HUES64 (cell line): ENCODE results near the gene SNRNP70.
"Not testable (repeated sequence)": the region's sequence is repeated elsewhere in the genome, so short reads cannot be mapped to it uniquely, and the experiment has no call there.

ENCODE experiments used
- H3K27ac ChIP-seq: 2 replicates; pipeline ENCODE4 v1.7.0; 2013; ENCODE audit warnings: low read depth, low read length, inconsistent platforms
- H3K27me3 ChIP-seq: 2 replicates; pipeline ENCODE4 v1.6.1; 2013; ENCODE audit warnings: mild to moderate bottlenecking, low read length; ENCODE audit not compliant: insufficient read depth
- H3K36me3 ChIP-seq: 2 replicates; pipeline ENCODE4 v1.6.1; 2013; ENCODE audit warnings: mild to moderate bottlenecking, low read length; ENCODE audit not compliant: insufficient read depth
- H3K4me1 ChIP-seq: 2 replicates; pipeline ENCODE4 v1.6.1; 2013; ENCODE audit warnings: mild to moderate bottlenecking, low read length, moderate library complexity; ENCODE audit not compliant: insufficient read depth
- H3K4me3 ChIP-seq: 2 replicates; pipeline ENCODE4 v1.5.1; 2013; ENCODE audit warnings: mild to moderate bottlenecking, low read length, moderate library complexity
- H3K9ac ChIP-seq: 2 replicates; pipeline ENCODE4 v1.6.1; 2013; ENCODE audit warnings: mild to moderate bottlenecking, low read depth, low read length
- H3K9me3 ChIP-seq: 2 replicates; pipeline ENCODE4 v1.6.1; 2013; ENCODE audit warnings: low read depth, low read length; ENCODE audit not compliant: insufficient read depth
- WGBS: fragments of 150-250, 120-280 bp; methylation state at CpG from one replicate; pipeline ENCODE4 v1.1.7; 2013; ENCODE audit warnings: missing lambda C conversion rate; 5-methylcytosine and 5-hydroxymethylcytosine counted together

Gene SNRNP70

GRCh38 chr19:49067554-49067953 is 17.7 kb upstream of the SNRNP70 start:
- H3K4me3 ChIP-seq: no peak overlapping the region
- no peak overlapping the region for H3K9ac ChIP-seq
- no peak overlapping the region for H3K27ac ChIP-seq
- H3K36me3 ChIP-seq: no peaks in the 10 kb centered on the region
- peaks cover 68% of the 10 kb centered on the region for H3K27me3 ChIP-seq
- peaks cover 20% of the 10 kb centered on the region for H3K4me1 ChIP-seq
- WGBS: 81% methylated on average over 3 of the region's 3 CpGs
- no peaks in the 10 kb centered on the region for H3K9me3 ChIP-seq

GRCh38 chr19:49069026-49069425 is 16.2 kb upstream of the SNRNP70 start:
- Histone ChIP-seq H3K9me3 (no peaks in the 10 kb centered on the region), H3K27ac (no peak overlapping the region), H3K36me3 (no peaks in the 10 kb centered on the region), H3K4me1 (peaks cover 16% of the 10 kb centered on the region), H3K4me3 (no peak overlapping the region), H3K9ac (no peak overlapping the region), H3K27me3 (peaks cover 83% of the 10 kb centered on the region)
- 90% methylated on average over 9 of the region's 9 CpGs for WGBS

GRCh38 chr19:49070416-49070815 is 14.8 kb upstream of the SNRNP70 start:
- Histone ChIP-seq H3K4me3 (no peak overlapping the region), H3K36me3 (no peaks in the 10 kb centered on the region), H3K9me3 (no peaks in the 10 kb centered on the region), H3K9ac (no peak overlapping the region), H3K27ac (no peak overlapping the region), H3K4me1 (peaks cover 10% of the 10 kb centered on the region; the same call in 1 of the 2 replicates), H3K27me3 (peaks cover 86% of the 10 kb centered on the region)
- WGBS: 92% methylated on average over 21 of the region's 21 CpGs

- Histone ChIP-seq H3K27ac (no peak overlapping the region), H3K4me1 (no peaks in the 10 kb centered on the region), H3K27me3 (peaks cover 70% of the 10 kb centered on the region), H3K9me3 (no peaks in the 10 kb centered on the region), H3K36me3 (no peaks in the 10 kb centered on the region), H3K4me3 (peak overlapping the region; percentile 33; the same call in 1 of the 2 replicates), H3K9ac (no peak overlapping the region)
- WGBS: 16% methylated on average over 93 of the region's 93 CpGs
Observed at GRCh38 chr19:49071860-49072547, 13.2 kb upstream of the SNRNP70 start.

- H3K4me3 ChIP-seq: no peak overlapping the region
- H3K27me3 ChIP-seq: peaks cover 58% of the 10 kb centered on the region
- WGBS: 79% methylated on average over 21 of the region's 23 CpGs
- H3K4me1 ChIP-seq: no peaks in the 10 kb centered on the region
- H3K27ac ChIP-seq: no peak overlapping the region
- H3K9ac ChIP-seq: no peak overlapping the region
- no peaks in the 10 kb centered on the region for H3K9me3 ChIP-seq
- no peaks in the 10 kb centered on the region for H3K36me3 ChIP-seq
Observed at GRCh38 chr19:49073514-49074378, 11.5 kb upstream of the SNRNP70 start.

GRCh38 chr19:49074869-49075268 is 10.4 kb upstream of the SNRNP70 start:
- 25% methylated on average over 7 of the region's 9 CpGs for WGBS
- not testable (repeated sequence) for H3K27ac ChIP-seq, H3K36me3 ChIP-seq, H3K9me3 ChIP-seq, H3K9ac ChIP-seq, H3K4me1 ChIP-seq, H3K4me3 ChIP-seq
- H3K27me3 ChIP-seq: peaks cover 47% of the 10 kb centered on the region

- no peak overlapping the region for H3K27ac ChIP-seq
- H3K27me3 ChIP-seq: 0 out of 2 replicates have a peak, but pooled peaks cover 4% of the 10 kb centered on the region
- H3K9ac ChIP-seq: no peak overlapping the region
- no peaks in the 10 kb centered on the region for H3K4me1 ChIP-seq
- no peaks in the 10 kb centered on the region for H3K36me3 ChIP-seq
- WGBS: 90% methylated on average over 3 of the region's 4 CpGs
- no peak overlapping the region for H3K4me3 ChIP-seq
- H3K9me3 ChIP-seq: no peaks in the 10 kb centered on the region
Observed at GRCh38 chr19:49080392-49080791, 4.9 kb upstream of the SNRNP70 start.

GRCh38 chr19:49081273-49081672 is 4.0 kb upstream of the SNRNP70 start:
- Histone ChIP-seq H3K4me1 (peaks cover 1% of the 10 kb centered on the region), H3K27me3 (0 out of 2 replicates have a peak, but pooled peaks cover 4% of the 10 kb centered on the region), H3K9ac (no peak overlapping the region), H3K27ac (no peak overlapping the region), H3K36me3 (peaks cover 1% of the 10 kb centered on the region; the same call in 1 of the 2 replicates), H3K9me3 (no peaks in the 10 kb centered on the region), H3K4me3 (no peak overlapping the region)
- WGBS: 80% methylated on average over 1 of the region's 1 CpG

GRCh38 chr19:49084206-49085019 is 838 bp upstream of the SNRNP70 start:
- Histone ChIP-seq H3K36me3 (peaks cover 27% of the 10 kb centered on the region), H3K27ac (no peak overlapping the region), H3K4me3 (peak overlapping the region; percentile 99), H3K27me3 (0 out of 2 replicates have a peak, but pooled peaks cover 4% of the 10 kb centered on the region), H3K4me1 (peaks cover 3% of the 10 kb centered on the region), H3K9me3 (no peaks in the 10 kb centered on the region), H3K9ac (peak overlapping the region; percentile 99)
- 77% methylated on average over 26 of the region's 26 CpGs for WGBS

GRCh38 chr19:49085868-49086232 is 599 bp downstream of the SNRNP70 start:
- Histone ChIP-seq H3K4me1 (peaks cover 3% of the 10 kb centered on the region), H3K4me3 (peak overlapping the region; percentile 99), H3K9me3 (no peaks in the 10 kb centered on the region), H3K9ac (peak overlapping the region; percentile 99), H3K36me3 (peaks cover 39% of the 10 kb centered on the region), H3K27ac (peak overlapping the region; percentile 98), H3K27me3 (no peaks in the 10 kb centered on the region)
- WGBS: 3% methylated on average over 14 of the region's 14 CpGs
